DMS53 treated with DMSO at 0.1 percent for 48 hours (cell line): ENCODE measurements around the gene BABAM1.
"Not testable (repeated sequence)": the region's sequence is repeated elsewhere in the genome, so short reads cannot be mapped to it uniquely, and the experiment has no call there.

Experiments used
- DNase-seq: peaks from one replicate; lab custom pipeline; 2025; ENCODE audit not compliant: unreplicated experiment; lab: John Stamatoyannopoulos, UW

BABAM1 gene

DNA sequence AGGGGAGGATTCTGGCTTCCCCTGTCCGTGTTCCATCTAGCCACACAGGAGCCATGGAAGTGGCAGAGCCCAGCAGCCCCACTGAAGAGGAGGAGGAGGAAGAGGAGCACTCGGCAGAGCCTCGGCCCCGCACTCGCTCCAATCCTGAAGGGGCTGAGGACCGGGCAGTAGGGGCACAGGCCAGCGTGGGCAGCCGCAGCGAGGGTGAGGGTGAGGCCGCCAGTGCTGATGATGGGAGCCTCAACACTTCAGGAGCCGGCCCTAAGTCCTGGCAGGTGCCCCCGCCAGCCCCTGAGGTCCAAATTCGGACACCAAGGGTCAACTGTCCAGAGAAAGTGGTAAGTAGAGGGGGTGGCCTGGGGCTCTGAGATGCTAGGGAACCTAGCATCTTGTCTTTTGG, 1.5 kb downstream of the BABAM1 start:
- no peak for DNase-seq

DNA sequence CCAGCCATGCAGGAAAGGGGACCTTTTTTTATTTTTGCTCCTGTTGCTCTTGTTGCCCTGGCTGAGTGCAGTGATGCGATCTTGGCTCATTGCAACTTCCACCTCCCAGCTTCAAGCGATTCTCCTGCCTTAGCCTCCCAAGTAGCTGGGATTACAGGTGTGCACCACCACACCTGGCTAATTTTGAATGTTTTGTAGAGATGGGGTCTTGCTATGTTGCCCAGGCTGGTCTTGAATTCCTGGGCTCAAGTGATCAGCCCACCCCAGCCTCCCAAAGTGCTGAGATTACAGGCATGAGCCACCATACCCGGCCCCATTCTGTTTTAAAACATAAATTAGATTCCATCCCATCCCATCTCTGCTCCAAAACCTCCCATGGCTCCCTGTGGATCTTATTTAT, 7.6 kb downstream of the BABAM1 start:
- DNase-seq: not testable (repeated sequence)

- DNase-seq: no peak
These were observed 8.4 kb downstream of the BABAM1 start for GRCh38 chr19:17275441-17276175.

DNA sequence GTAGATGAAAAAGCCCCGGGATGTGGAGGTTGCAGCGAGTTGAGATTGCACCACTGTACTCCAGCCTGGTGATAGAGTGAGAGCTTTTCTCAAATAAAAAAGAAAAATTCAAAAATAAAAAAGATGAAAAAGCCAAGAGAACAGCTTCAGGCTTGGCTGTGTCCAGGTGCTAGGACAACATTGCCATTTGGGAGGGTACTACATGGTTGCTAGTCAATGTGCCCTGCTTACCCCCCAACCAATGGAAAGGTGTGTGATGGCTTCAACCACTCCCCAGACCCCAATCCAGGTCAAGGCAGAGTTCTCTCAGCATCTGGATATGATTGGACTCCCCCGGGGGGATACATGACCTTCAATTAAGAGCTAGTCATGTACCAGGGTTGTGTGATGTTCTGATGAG, 12.2 kb downstream of the BABAM1 start:
- no peak for DNase-seq

- DNase-seq: no peak
These were observed 14.4 kb downstream of the BABAM1 start, which contains the start of gene ANKLE1 for GRCh38 chr19:17281391-17282304. ANKLE1 (plus strand) TSS chr19:17281901; CDS start chr19:17281921, 20 bp downstream.

- peak; percentile 77 for DNase-seq
These were observed 15.4 kb downstream of the BABAM1 start for GRCh38 chr19:17282488-17283125.

DNA sequence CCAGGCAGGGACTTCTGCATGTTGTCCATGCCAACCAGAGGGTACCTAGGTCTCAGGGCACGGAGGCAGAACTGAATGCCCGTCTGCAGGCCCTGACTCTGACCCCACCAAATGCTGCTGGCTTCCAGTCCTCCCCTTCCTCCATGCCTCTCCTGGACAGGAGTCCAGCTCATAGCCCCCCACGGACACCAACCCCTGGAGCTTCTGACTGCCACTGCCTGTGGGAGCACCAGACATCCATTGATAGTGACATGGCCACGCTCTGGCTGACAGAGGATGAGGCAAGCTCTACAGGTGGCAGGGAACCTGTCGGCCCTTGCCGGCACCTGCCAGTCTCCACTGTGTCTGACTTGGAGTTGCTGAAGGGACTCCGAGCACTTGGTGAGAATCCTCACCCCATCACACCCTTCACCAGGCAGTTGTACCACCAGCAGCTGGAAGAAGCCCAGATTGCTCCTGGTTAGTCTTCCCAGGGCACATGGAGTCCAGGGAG, 16.3 kb downstream of the BABAM1 start:
- DNase-seq: no peak

- no peak for DNase-seq
These were observed 18.3 kb downstream of the BABAM1 start for GRCh38 chr19:17285415-17286135.

DNA sequence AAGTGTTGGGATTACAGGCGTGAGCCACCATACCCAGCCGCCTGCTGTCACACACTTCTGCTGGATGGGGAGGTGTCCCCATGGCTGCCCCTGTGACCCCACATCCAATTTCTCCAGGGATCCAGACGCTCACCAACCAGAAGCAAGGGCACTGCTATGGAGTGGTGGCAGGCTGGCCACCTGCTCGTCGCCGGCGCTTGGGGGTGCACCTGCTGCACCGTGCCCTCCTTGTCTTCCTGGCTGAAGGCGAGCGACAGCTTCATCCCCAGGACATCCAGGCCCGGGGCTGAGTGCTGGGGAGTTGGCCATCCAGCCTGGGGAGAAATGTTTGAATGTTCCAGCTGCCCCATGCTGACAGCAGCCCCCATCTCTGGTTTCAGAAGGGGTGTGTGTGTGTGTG, 19.0 kb downstream of the BABAM1 start:
- no peak for DNase-seq

GRCh38 chr19:17286752-17287151, 19.5 kb downstream of the BABAM1 start:
- no peak for DNase-seq

- no peak for DNase-seq
These were observed 22.2 kb downstream of the BABAM1 start for GRCh38 chr19:17289489-17289888.

DNA sequence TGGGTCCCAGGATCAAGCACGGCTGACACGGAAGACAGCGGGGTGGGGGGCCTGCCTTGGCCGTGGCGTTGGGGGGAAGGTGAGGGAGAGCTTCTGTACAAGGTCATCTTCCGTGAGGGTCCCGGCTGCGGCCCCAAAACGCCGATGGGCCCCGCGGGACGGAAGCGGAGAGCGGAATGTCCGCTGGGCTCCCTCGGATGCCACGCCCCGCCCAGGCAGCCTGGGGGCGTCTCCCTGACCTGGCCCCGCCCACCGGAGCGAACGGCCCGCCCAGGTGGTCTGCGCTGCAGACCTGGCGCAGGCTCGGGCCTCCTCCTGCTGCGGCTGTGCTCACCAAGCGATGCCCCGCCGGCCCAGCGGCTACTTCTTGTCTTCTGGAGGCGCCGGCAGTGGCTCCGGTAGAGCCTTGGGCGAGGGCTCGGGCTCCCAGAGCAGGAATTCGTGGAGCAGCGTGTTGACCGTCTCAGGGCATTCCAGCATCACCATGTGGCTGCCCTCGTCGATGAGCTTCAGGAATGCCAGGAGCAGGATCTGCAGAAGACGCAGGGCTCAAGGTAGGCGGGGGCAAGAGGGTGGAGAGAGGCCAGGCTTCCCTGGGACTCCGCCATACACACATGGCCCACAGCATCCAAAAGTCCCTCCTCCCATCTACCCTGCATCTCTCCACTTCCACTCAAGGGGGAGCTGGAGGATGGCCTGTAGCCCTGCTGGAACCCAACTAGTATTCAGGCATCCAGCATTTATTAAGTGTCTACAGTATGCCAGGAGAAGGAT, 25.2 kb downstream of the BABAM1 start:
- peak; percentile 63 for DNase-seq

- DNase-seq: no peak
These were observed 26.4 kb downstream of the BABAM1 start for GRCh38 chr19:17293605-17294004.

DNA sequence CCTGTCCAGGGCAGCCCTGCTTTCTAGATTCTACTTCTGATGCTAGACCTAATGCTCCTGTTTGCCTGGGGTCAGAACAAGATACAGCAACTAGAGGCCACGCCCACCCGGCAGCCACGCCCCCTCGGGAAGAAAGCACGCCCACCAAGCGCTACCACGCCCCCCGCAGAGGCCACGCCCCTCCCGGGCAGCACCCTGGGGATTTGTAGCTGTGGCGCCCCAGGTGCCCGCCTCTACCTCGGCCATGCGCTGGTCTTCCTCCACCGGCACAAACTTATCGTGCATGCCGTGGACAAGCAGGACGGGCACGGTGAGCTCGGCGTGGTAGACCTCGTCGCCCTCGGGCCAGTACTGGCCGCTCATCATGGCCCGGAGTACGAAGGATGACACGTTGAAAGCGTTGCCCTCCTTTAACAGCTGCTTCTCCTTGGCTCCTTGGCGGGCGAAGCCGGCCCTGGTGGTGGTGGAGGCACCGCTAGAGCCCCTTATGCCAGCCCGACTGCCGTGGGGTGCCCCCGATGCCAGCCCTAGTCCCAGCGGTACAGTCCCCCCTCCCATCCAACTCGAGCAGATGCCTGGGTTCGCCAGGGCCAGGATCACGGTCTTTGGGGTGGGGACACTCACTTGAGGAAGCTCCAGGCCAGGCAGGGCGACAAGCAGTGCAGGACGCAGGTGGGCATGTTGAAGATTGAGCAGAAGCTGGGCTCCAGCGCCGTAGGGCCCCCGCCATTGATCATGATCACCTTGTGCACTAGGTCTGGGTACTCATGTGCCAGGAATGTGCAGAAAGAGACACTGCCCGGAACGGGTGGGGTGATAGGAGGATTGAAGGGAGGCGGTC, 27.0 kb downstream of the BABAM1 start:
- no peak for DNase-seq

- not testable (repeated sequence) for DNase-seq
These were observed 28.3 kb downstream of the BABAM1 start for GRCh38 chr19:17295551-17295950.

DNA sequence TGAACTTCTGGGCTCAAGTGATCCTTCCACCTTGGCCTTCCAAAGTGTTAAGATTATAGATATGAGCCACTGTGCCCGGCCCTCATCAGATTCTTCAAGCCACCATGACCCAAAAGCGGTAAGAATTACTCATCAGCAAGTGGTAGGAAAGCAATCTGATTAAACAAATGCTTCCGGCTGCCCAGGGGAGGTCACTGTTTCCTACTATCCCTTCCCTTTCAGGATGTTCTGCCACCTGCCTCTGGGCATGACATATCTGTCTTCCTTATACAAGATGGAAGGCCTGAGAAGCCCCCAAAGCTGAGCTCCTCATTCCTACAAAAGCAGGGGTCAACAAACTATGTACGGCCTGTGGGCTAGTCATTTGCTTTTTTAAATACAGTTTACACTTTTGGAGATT, 29.0 kb downstream of the BABAM1 start:
- DNase-seq: peak; percentile 71

- no peak for DNase-seq
These were observed 29.7 kb downstream of the BABAM1 start for GRCh38 chr19:17296976-17297375.

DNA sequence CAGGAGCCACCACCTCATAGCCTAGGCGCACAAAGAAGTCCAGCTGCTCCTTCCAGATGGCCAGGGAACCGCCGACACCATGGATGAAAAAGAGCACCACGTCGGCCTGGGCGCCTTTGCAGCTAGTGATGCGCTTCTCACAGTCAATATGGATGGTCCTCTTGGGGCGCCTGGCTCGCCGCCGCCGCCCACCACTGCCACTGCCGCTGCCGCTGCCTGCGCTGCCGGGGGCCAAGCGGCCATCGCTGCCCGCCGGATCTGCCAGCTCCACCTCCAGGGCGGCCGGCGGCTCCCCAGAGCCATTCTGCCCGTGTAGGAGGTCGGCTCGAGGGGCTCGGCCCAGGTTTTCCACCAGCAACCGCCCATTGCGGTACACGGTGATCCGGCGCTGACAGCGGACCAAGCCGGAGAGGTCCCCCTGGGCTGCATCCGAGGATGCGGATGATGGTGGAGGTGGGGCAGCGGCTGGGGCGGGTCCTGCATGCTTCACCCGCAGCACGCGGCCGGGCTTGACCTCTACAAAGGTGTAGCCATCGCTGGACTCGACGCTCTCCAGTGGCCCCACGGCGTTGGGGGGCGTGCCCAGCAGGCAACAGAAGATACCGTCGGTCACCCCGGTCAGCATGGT, 33.9 kb downstream of the BABAM1 start:
- DNase-seq: no peak
